ENCODE data around the gene CNOT2. TPM values are rescaled to one million over a fixed set of nuclear protein-coding genes. Genes with fewer than 3 reads are reported as not detected.

CNOT2 gene
- total RNA-seq, 2 donors from 2014 or later = 96.2 to 96.5 TPM

DNA sequence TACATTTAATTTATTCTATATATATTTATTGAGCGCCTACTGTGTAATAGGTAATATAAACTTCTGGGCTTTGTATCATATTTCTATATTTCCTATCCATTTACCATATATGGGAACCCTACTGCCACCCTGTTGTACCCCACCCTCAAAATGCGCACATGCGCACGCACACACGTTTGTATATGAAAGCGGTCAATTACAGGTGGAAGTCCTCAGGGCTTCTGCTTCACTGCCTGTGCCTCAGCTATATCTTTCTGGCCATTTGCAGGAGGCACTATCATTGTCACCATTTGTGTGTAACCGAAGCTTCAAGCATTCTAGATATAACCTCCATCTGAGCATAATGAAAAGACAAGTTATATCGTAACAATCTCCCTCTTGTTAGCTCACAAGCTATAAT lies 91.5 kb downstream of the CNOT2 start:
- Histone ChIP-seq H3K27me3 (ENCODE audit: control insufficient read depth, insufficient read depth, low read length, poor library complexity, severe bottlenecking) (no peaks in the 10 kb centered on the region), H3K9me3 (ENCODE audit: control insufficient read depth, low read length) (no peaks in the 10 kb centered on the region), H3K9ac (ENCODE audit: extremely low read depth, low read length, poor library complexity, severe bottlenecking) (no peak overlapping the region), H3K27ac (ENCODE audit: low read depth, low read length) (no peak overlapping the region), H3K36me3 (ENCODE audit: control insufficient read depth, insufficient read depth, low read length) (peaks cover 70% of the 10 kb centered on the region), H3K4me3 (ENCODE audit: low read length) (no peak overlapping the region), H3K4me1 (ENCODE audit: control insufficient read depth, insufficient read depth, low read length) (peaks cover 2% of the 10 kb centered on the region)
- Mint-ChIP-seq H3K27me3 (ENCODE audit: insufficient read depth) (no peaks in the 10 kb centered on the region), H3K36me3 (ENCODE audit: low read depth) (peaks cover 43% of the 10 kb centered on the region), H3K9me3 (no peaks in the 10 kb centered on the region), H3K4me3 (no peak overlapping the region), H3K4me1 (peaks cover 7% of the 10 kb centered on the region), H3K27ac (no peak overlapping the region)
- WGBS, 2 experiments (ENCODE audit: insufficient coverage in 1 of 2, insufficient read length in 1 of 2) = 90 to 93% methylated on average over 2 to 7 of the region's 8 CpGs
- no peak for DNase-seq
- TF ChIP-seq, protein P1, sequence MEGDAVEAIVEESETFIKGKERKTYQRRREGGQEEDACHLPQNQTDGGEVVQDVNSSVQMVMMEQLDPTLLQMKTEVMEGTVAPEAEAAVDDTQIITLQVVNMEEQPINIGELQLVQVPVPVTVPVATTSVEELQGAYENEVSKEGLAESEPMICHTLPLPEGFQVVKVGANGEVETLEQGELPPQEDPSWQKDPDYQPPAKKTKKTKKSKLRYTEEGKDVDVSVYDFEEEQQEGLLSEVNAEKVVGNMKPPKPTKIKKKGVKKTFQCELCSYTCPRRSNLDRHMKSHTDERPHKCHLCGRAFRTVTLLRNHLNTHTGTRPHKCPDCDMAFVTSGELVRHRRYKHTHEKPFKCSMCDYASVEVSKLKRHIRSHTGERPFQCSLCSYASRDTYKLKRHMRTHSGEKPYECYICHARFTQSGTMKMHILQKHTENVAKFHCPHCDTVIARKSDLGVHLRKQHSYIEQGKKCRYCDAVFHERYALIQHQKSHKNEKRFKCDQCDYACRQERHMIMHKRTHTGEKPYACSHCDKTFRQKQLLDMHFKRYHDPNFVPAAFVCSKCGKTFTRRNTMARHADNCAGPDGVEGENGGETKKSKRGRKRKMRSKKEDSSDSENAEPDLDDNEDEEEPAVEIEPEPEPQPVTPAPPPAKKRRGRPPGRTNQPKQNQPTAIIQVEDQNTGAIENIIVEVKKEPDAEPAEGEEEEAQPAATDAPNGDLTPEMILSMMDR (conservative IDR thresholded peaks at IDR 0.05) = no peak

- Mint-ChIP-seq H3K27me3 (ENCODE audit: insufficient read depth) (no peaks in the 10 kb centered on the region), H3K36me3 (ENCODE audit: low read depth) (peaks cover 59% of the 10 kb centered on the region), H3K9me3 (no peaks in the 10 kb centered on the region), H3K4me3 (no peak overlapping the region), H3K4me1 (peaks cover 7% of the 10 kb centered on the region), H3K27ac (no peak overlapping the region)
- Histone ChIP-seq H3K4me1 (ENCODE audit: control insufficient read depth, insufficient read depth, low read length) (peaks cover 2% of the 10 kb centered on the region), H3K27me3 (ENCODE audit: control insufficient read depth, insufficient read depth, low read length, poor library complexity, severe bottlenecking) (no peaks in the 10 kb centered on the region), H3K36me3 (ENCODE audit: control insufficient read depth, insufficient read depth, low read length) (peaks cover 78% of the 10 kb centered on the region), H3K9ac (ENCODE audit: extremely low read depth, low read length, poor library complexity, severe bottlenecking) (no peak overlapping the region), H3K9me3 (ENCODE audit: control insufficient read depth, low read length) (no peaks in the 10 kb centered on the region), H3K4me3 (ENCODE audit: low read length) (no peak overlapping the region), H3K27ac (ENCODE audit: low read depth, low read length) (no peak overlapping the region)
- DNase-seq = no peak
- TF ChIP-seq, protein P1 (conservative IDR thresholded peaks at IDR 0.05) = no peak
- WGBS, 2 experiments (ENCODE audit: insufficient coverage in 1 of 2, insufficient read length in 1 of 2) = 96 to 100% methylated on average over 1 to 2 of the region's 2 CpGs
Observed at GRCh38 chr12:70338531-70338930, 95.3 kb downstream of the CNOT2 start.

GRCh38 chr12:70351076-70351475 lies 107.8 kb downstream of the CNOT2 start:
- Mint-ChIP-seq H3K27ac (no peak overlapping the region), H3K36me3 (ENCODE audit: low read depth) (peaks cover 48% of the 10 kb centered on the region), H3K27me3 (ENCODE audit: insufficient read depth) (no peaks in the 10 kb centered on the region), H3K4me3 (no peak overlapping the region), H3K4me1 (no peaks in the 10 kb centered on the region), H3K9me3 (no peaks in the 10 kb centered on the region)
- H3K4me1 ChIP-seq (ENCODE audit: control insufficient read depth, insufficient read depth, low read length) = no peaks in the 10 kb centered on the region
- no peak overlapping the region for H3K9ac ChIP-seq (ENCODE audit: extremely low read depth, low read length, poor library complexity, severe bottlenecking)
- no peaks in the 10 kb centered on the region for H3K9me3 ChIP-seq (ENCODE audit: control insufficient read depth, low read length)
- H3K27me3 ChIP-seq (ENCODE audit: control insufficient read depth, insufficient read depth, low read length, poor library complexity, severe bottlenecking) = no peaks in the 10 kb centered on the region
- no peak overlapping the region for H3K27ac ChIP-seq (ENCODE audit: low read depth, low read length)
- DNase-seq = no peak
- H3K36me3 ChIP-seq (ENCODE audit: control insufficient read depth, insufficient read depth, low read length) = peaks cover 67% of the 10 kb centered on the region
- no peak overlapping the region for H3K4me3 ChIP-seq (ENCODE audit: low read length)
- WGBS, 2 experiments (ENCODE audit: insufficient coverage in 1 of 2, insufficient read length in 1 of 2) = 100% methylated on average over 2 of the region's 2 CpGs; no CpG with 5 or more reads in 1 of the 2 experiments
- TF ChIP-seq, protein P1 (conservative IDR thresholded peaks at IDR 0.05) = no peak

Measured in endodermal cell (in vitro differentiated cells).